Tibial nerve (tissue), 4 donors: ENCODE measurements around the gene NLRP13.

Experiments used
- EP300 ChIP-seq, 2 donors: sonication (generic); formaldehyde crosslinking; IDR thresholded peaks; one replicate each; pipeline ENCODE4 v1.6.1; 2017; ENCODE audit warnings: antibody characterized with exemption in 2 of 2, mild to moderate bottlenecking in 1 of 2
- POLR2A ChIP-seq, 2 donors: fragments of 450-650 bp; IDR thresholded peaks; one replicate each; pipeline ENCODE4 v1.6.1; 2017; ENCODE audit warnings: antibody characterized with exemption in 2 of 2, mild to moderate bottlenecking in 2 of 2, moderate library complexity in 2 of 2
- TF ChIP-seq, protein P1 (sequence below), 5 experiments: fragments of 200-600 bp in 3 of 5; fragments of 450-650 bp in 2 of 5; sonication (generic) in 3 of 5; IDR thresholded peaks; one replicate each; pipeline ENCODE4 v1.5.1; 2016 to 2019; ENCODE audit warnings: antibody characterized with exemption in 5 of 5, mild to moderate bottlenecking in 3 of 5, moderate library complexity in 2 of 5

- TF ChIP-seq, protein P1, sequence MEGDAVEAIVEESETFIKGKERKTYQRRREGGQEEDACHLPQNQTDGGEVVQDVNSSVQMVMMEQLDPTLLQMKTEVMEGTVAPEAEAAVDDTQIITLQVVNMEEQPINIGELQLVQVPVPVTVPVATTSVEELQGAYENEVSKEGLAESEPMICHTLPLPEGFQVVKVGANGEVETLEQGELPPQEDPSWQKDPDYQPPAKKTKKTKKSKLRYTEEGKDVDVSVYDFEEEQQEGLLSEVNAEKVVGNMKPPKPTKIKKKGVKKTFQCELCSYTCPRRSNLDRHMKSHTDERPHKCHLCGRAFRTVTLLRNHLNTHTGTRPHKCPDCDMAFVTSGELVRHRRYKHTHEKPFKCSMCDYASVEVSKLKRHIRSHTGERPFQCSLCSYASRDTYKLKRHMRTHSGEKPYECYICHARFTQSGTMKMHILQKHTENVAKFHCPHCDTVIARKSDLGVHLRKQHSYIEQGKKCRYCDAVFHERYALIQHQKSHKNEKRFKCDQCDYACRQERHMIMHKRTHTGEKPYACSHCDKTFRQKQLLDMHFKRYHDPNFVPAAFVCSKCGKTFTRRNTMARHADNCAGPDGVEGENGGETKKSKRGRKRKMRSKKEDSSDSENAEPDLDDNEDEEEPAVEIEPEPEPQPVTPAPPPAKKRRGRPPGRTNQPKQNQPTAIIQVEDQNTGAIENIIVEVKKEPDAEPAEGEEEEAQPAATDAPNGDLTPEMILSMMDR (IDR thresholded peaks at IDR 0.05) = no peak
- TF ChIP-seq EP300 (IDR thresholded peaks at IDR 0.05) = no peak
- no peak for TF ChIP-seq POLR2A (IDR thresholded peaks at IDR 0.05)
These were observed 8.6 kb downstream of the NLRP13 start for GRCh38 chr19:55923556-55923955.
